Measurements from ENCODE around the gene PCSK1. TPM values are rescaled to one million over a fixed set of nuclear protein-coding genes. Genes with fewer than 3 reads are reported as not detected.
A peak's percentile ranks its signal among the peaks of the same experiment; 100 is the strongest.

The PCSK1 gene
- total and polyA plus RNA-seq, 4 donors, result 2.4 to 65.5 (median 6.6) TPM

DNA sequence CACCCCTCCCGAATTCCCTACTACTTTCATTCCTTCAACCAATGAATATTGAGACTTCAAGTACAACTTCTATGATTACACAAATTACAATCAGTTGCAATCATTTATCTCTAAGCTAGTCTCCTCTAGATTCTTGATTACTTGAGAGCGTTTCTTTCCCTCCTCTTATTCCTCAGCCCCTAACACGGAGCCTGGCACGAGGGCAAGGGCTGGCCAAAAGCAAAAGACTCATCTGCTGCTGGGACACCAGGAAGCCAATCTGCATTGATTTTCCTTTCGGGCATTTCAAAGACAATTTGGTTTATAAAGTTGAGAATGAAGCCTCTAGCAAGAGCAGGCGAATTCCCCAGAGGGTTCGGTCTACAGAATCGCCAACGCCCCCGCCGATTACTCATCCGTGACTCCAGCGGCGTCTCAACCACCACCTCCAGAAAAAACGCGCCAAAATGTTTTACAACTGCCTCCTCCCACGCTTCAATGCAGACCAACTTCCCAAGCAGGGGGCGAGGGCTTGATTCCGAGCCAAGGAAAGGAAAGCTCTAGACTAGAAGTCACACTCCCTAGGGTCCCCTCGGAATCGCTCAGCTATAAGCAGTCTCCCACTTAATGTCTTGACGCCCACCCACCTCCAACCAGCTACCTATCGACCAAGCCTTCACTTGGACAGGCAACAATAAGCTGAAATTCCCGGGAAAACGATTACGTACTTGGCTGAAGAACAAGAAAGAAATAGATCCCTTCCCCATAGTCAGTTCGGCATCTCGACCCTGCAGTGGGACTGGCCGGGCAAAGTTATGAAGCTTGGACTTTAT lies 1.5 kb downstream of the PCSK1 start:
- peaks cover 23% of the 10 kb centered on the region for H3K27me3 ChIP-seq (ENCODE audit: control insufficient read depth, insufficient read depth, low read length)
- no peaks in the 10 kb centered on the region for H3K36me3 ChIP-seq (ENCODE audit: control insufficient read depth, insufficient read depth, low read length)
- H3K27ac ChIP-seq (ENCODE audit: low read depth, low read length), result no peak overlapping the region
- no peaks in the 10 kb centered on the region for H3K9me3 ChIP-seq (ENCODE audit: control insufficient read depth, insufficient read depth, low read length)
- DNase-seq (ENCODE audit: low read depth in 4 of 6, low spot score in 6 of 6), result peak in 3 of 6 donors; percentile 11 to 67 (median 43)
- H3K4me3 ChIP-seq (ENCODE audit: low read depth, low read length), result peak overlapping the region; percentile 49
- H3K4me1 ChIP-seq (ENCODE audit: control insufficient read depth, insufficient read depth, low read length), result peaks cover 25% of the 10 kb centered on the region
- 2% methylated on average over 27 of the region's 29 CpGs for WGBS (ENCODE audit: insufficient coverage)

DNA sequence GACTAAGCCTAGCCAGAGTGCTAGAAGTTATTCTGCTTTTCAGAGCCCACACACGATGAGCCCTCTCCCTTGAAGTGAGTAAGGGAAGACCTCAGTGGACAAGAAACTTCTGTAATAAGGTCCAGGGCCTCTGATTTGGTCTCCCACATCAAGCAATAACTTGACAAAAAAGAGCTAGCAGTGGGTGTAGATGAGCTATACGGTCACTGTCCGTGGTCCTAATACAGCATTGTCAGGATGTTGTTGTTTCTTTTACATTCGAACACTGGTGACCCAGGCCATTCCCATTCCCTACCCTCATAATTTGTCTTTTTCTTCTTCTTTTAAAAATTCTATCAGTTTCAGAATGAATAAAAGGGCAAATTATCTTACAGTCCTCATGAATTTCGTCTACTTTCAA lies 5.2 kb downstream of the PCSK1 start:
- no peaks in the 10 kb centered on the region for H3K9me3 ChIP-seq (ENCODE audit: control insufficient read depth, insufficient read depth, low read length)
- H3K4me3 ChIP-seq (ENCODE audit: low read depth, low read length), result no peak overlapping the region
- H3K27me3 ChIP-seq (ENCODE audit: control insufficient read depth, insufficient read depth, low read length), result peaks cover 16% of the 10 kb centered on the region
- H3K36me3 ChIP-seq (ENCODE audit: control insufficient read depth, insufficient read depth, low read length), result no peaks in the 10 kb centered on the region
- H3K27ac ChIP-seq (ENCODE audit: low read depth, low read length), result no peak overlapping the region
- no peak for DNase-seq (ENCODE audit: low read depth in 4 of 6, low spot score in 6 of 6)
- H3K4me1 ChIP-seq (ENCODE audit: control insufficient read depth, insufficient read depth, low read length), result peaks cover 16% of the 10 kb centered on the region
- WGBS (ENCODE audit: insufficient coverage), result no CpG with 5 or more reads among the region's 5 CpGs

DNA sequence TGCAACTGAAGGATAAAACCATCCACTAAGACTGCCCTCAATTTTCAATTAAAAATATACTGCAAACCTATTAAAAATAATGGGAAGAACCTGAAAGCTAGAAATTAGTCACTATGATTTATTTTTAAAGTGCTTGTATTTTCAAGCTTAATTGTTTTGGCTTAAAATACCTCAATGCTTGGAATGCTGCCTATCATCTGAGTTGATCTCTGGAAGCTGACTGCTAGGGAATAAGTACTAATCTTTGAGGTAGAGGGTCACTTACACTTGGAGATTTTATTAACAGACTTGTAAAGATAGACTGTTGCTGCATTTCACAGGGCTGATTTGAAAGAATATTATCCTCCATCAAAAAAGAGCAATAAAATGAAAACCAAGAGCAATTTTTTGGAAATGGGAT lies 6.2 kb downstream of the PCSK1 start:
- peaks cover 6% of the 10 kb centered on the region for H3K4me1 ChIP-seq (ENCODE audit: control insufficient read depth, insufficient read depth, low read length)
- no peaks in the 10 kb centered on the region for H3K36me3 ChIP-seq (ENCODE audit: control insufficient read depth, insufficient read depth, low read length)
- no peaks in the 10 kb centered on the region for H3K9me3 ChIP-seq (ENCODE audit: control insufficient read depth, insufficient read depth, low read length)
- no peak overlapping the region for H3K4me3 ChIP-seq (ENCODE audit: low read depth, low read length)
- DNase-seq (ENCODE audit: low read depth in 4 of 6, low spot score in 6 of 6), result no peak
- H3K27ac ChIP-seq (ENCODE audit: low read depth, low read length), result no peak overlapping the region
- H3K27me3 ChIP-seq (ENCODE audit: control insufficient read depth, insufficient read depth, low read length), result peaks cover 7% of the 10 kb centered on the region

DNA sequence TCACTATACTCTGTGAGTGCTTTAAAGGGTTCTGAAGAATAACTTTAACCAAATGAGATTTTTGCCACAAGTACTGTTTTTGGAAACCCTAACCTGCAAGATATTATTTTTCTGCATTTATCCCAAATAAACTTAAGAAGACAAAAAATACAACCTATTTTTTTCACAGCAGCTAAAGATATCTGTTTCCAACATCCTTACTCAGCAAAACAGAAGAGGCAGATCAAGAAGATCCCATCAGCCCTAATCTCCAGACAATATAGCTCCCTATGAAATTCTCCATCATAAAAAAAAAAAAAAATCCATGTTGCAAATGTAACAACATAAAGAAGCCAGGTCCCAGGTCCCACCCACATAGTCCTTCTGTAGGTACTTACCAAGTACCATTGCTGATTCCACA lies 7.6 kb downstream of the PCSK1 start:
- H3K4me1 ChIP-seq (ENCODE audit: control insufficient read depth, insufficient read depth, low read length), result no peaks in the 10 kb centered on the region
- H3K27me3 ChIP-seq (ENCODE audit: control insufficient read depth, insufficient read depth, low read length), result no peaks in the 10 kb centered on the region
- H3K9me3 ChIP-seq (ENCODE audit: control insufficient read depth, insufficient read depth, low read length), result no peaks in the 10 kb centered on the region
- H3K27ac ChIP-seq (ENCODE audit: low read depth, low read length), result no peak overlapping the region
- H3K4me3 ChIP-seq (ENCODE audit: low read depth, low read length), result no peak overlapping the region
- no peak for DNase-seq (ENCODE audit: low read depth in 4 of 6, low spot score in 6 of 6)
- H3K36me3 ChIP-seq (ENCODE audit: control insufficient read depth, insufficient read depth, low read length), result no peaks in the 10 kb centered on the region

DNA sequence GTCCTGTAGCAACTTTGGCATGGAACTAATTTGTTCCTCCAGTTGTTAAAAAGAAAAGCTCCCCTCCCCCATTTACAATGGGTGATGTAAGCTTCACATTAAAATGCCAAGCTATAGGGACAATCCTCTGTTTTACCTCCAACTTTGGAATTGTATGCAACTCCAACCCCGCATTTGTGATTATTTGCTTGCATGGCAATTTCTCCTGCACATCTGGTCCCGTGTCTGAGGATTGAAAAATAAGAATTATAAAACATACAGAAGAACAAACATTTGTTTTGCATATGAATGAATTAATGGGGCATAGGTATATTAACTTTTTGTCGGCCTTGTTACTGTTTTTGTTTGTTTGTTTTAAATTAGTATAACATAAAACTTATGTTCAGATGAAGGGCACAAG lies 17.2 kb downstream of the PCSK1 start:
- Histone ChIP-seq H3K27ac (ENCODE audit: low read depth, low read length) (no peak overlapping the region), H3K4me3 (ENCODE audit: low read depth, low read length) (no peak overlapping the region), H3K36me3 (ENCODE audit: control insufficient read depth, insufficient read depth, low read length) (no peaks in the 10 kb centered on the region), H3K9me3 (ENCODE audit: control insufficient read depth, insufficient read depth, low read length) (no peaks in the 10 kb centered on the region), H3K4me1 (ENCODE audit: control insufficient read depth, insufficient read depth, low read length) (no peaks in the 10 kb centered on the region), H3K27me3 (ENCODE audit: control insufficient read depth, insufficient read depth, low read length) (no peaks in the 10 kb centered on the region)
- DNase-seq (ENCODE audit: low read depth in 4 of 6, low spot score in 6 of 6), result no peak
- no CpG with 5 or more reads among the region's 3 CpGs for WGBS (ENCODE audit: insufficient coverage)

DNA sequence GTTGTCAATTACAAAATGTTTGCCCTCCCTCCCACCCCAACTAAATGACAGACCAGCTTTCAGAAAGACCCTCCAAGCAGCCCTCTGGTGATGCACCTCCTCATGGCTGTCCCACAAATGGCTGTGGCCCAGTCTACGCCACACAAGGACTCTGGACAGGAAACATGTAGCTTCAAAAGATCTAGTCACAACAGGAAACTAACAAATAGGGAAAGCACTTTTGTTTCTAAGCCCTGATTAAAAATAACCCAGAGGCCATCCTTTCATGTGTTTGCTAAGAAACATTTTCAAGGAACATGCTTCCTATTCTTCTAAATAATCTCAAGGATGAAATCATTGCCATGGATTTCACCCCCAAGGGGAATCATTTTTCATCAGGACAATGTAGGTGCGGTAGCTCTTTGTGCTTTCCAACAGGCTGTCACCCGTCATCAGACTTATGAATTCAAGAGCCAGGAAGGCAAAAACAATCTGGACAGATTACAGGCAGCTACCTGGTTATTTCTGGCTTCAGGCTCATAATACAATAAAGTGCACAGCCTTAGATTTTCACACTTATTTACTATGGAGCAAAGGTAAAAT lies 20.1 kb downstream of the PCSK1 start:
- Histone ChIP-seq H3K9me3 (ENCODE audit: control insufficient read depth, insufficient read depth, low read length) (no peaks in the 10 kb centered on the region), H3K4me3 (ENCODE audit: low read depth, low read length) (no peak overlapping the region), H3K36me3 (ENCODE audit: control insufficient read depth, insufficient read depth, low read length) (no peaks in the 10 kb centered on the region), H3K27ac (ENCODE audit: low read depth, low read length) (no peak overlapping the region), H3K27me3 (ENCODE audit: control insufficient read depth, insufficient read depth, low read length) (no peaks in the 10 kb centered on the region), H3K4me1 (ENCODE audit: control insufficient read depth, insufficient read depth, low read length) (no peaks in the 10 kb centered on the region)
- no peak for DNase-seq (ENCODE audit: low read depth in 4 of 6, low spot score in 6 of 6)
- WGBS (ENCODE audit: insufficient coverage), result 70% methylated on average over 3 of the region's 3 CpGs

DNA sequence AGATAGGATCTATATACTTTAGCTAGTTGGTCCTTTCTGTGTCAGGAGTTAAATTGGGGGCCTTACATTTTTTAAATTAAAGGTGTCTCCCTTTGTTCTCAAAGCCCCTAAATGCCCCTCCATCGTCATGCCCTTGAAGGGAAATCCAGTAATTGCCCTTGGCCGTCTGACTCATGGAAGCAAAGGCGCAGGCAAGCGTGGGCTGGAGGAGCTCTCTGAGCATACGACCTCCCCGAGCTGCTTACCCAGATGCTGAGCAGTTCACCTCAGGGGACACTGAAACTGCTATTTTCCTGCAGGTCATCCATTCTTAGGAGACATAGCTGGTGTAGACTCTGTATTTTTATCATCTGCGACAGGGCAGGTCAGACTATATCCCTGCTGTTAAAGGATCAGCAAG lies 23.0 kb downstream of the PCSK1 start:
- Histone ChIP-seq H3K4me1 (ENCODE audit: control insufficient read depth, insufficient read depth, low read length) (no peaks in the 10 kb centered on the region), H3K36me3 (ENCODE audit: control insufficient read depth, insufficient read depth, low read length) (no peaks in the 10 kb centered on the region), H3K27ac (ENCODE audit: low read depth, low read length) (no peak overlapping the region), H3K4me3 (ENCODE audit: low read depth, low read length) (no peak overlapping the region), H3K27me3 (ENCODE audit: control insufficient read depth, insufficient read depth, low read length) (no peaks in the 10 kb centered on the region), H3K9me3 (ENCODE audit: control insufficient read depth, insufficient read depth, low read length) (no peaks in the 10 kb centered on the region)
- WGBS (ENCODE audit: insufficient coverage), result 83% methylated on average over 6 of the region's 7 CpGs
- DNase-seq (ENCODE audit: low read depth in 4 of 6, low spot score in 6 of 6), result no peak

DNA sequence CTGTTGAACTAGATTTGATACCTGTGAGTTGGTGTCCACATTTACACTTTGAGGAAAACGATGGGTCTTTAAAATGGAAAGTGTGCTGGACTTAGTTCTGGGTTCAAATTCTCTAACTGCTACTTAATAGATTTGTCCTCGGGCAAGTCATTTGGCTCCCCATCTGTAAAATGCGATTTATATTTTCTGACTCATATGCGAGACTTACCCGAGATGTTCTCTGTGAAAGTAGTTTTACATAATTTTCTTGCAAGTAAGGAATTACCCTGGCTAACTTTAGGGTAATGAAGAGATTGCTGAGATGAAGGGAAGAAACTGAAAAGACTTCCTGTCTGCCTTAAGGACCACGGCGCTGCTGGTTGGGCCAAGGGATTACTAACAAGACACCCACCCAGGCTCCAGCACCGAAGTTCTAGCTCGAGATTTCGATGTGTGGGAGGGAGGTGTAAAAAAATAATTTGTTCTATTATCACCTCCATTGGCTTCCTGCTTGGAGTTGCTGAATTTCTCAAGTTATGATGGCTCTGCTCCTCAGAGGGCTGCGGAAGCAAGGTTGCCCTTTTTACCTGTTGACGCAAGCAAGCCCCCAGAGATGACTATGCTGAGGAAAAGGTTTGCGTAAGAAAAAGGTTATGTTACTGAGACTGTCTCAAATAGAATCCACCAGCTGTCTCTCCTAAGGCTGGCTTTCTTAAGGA lies 24.1 kb downstream of the PCSK1 start:
- 100% methylated on average over 1 of the region's 13 CpGs for WGBS (ENCODE audit: insufficient coverage)
- H3K9me3 ChIP-seq (ENCODE audit: control insufficient read depth, insufficient read depth, low read length), result no peaks in the 10 kb centered on the region
- H3K4me1 ChIP-seq (ENCODE audit: control insufficient read depth, insufficient read depth, low read length), result no peaks in the 10 kb centered on the region
- DNase-seq (ENCODE audit: low read depth in 4 of 6, low spot score in 6 of 6), result no peak
- no peaks in the 10 kb centered on the region for H3K36me3 ChIP-seq (ENCODE audit: control insufficient read depth, insufficient read depth, low read length)
- H3K4me3 ChIP-seq (ENCODE audit: low read depth, low read length), result no peak overlapping the region
- H3K27me3 ChIP-seq (ENCODE audit: control insufficient read depth, insufficient read depth, low read length), result no peaks in the 10 kb centered on the region
- no peak overlapping the region for H3K27ac ChIP-seq (ENCODE audit: low read depth, low read length)

DNA sequence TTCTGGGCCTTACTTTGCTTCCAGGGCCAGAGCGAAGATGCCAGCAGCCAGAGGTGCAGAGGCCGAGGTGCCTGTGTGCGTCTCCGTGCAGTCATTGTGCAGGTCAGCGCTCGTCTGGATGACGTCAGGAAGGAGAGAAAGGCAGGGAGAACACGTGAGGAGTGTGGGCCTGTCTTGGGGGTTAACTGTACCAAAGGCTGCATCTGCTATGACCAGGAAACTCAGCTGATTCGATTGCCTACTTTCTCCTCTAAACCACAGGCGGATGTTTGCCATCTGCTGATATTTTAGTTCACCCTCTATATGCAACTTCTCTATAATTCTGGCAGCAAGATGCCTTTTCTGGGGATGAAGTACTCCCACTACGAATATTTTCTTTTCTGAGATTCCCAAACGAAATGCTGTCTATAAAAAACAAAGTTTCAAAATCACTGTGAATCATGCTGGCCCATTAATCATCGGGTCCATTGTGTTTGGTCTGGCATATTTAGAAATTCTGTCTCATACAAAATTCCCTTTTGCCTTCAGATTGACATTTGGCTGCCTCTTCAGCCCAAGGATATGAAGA lies 24.8 kb downstream of the PCSK1 start:
- no peaks in the 10 kb centered on the region for H3K27me3 ChIP-seq (ENCODE audit: control insufficient read depth, insufficient read depth, low read length)
- H3K36me3 ChIP-seq (ENCODE audit: control insufficient read depth, insufficient read depth, low read length), result no peaks in the 10 kb centered on the region
- H3K4me1 ChIP-seq (ENCODE audit: control insufficient read depth, insufficient read depth, low read length), result no peaks in the 10 kb centered on the region
- no peak overlapping the region for H3K27ac ChIP-seq (ENCODE audit: low read depth, low read length)
- H3K4me3 ChIP-seq (ENCODE audit: low read depth, low read length), result no peak overlapping the region
- WGBS (ENCODE audit: insufficient coverage), result 70% methylated on average over 8 of the region's 13 CpGs
- no peak for DNase-seq (ENCODE audit: low read depth in 4 of 6, low spot score in 6 of 6)
- H3K9me3 ChIP-seq (ENCODE audit: control insufficient read depth, insufficient read depth, low read length), result no peaks in the 10 kb centered on the region

All from spinal cord (tissue), 10 donors.